SK-N-MC (cell line): ENCODE data around the gene DSCAM.

Experiments used
- EZH2 ChIP-seq: fragments of 200-600 bp; sonication (generic); IDR thresholded peaks from one replicate; pipeline ENCODE4 v1.6.1; 2017; ENCODE audit warnings: antibody characterized with exemption
- POLR2AphosphoS5 ChIP-seq: IDR thresholded peaks from 2 replicates; pipeline ENCODE4 v1.6.1; 2012; ENCODE audit warnings: mild to moderate bottlenecking, low read depth, low read length, borderline replicate concordance

DNA sequence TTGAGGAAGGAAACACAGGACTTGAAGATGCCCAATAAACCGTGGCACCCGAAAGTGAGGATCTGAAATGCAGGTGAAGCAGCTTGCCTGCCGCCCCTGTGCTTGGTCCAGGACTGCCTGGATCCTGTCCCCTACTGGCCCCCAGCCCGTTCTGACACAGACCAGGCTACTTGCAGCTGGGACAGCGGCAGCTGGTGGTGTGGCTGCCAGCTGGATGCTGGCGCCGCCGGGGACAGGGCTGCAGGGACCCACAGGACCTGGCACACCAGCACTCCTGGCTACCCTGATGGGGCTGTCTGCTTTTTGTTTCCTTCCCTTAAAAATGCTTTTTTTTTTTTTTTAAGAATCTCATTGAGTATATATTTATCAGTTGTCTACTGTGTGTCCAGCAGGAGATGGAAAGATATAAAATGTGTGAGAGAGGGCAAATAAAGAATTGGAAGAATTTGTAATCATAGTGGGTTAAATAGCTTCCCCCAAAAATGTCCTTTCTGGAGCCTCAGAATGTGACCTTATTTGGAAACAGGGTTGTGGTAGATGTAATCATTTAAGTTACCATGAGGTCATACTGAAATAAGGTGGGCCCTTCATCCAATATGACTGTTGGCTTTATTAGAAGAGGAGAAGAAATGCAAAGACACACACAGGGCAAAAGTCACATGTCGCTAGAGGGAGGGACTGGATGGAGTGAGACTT lies 165.6 kb downstream of the DSCAM start:
- TF ChIP-seq POLR2AphosphoS5 = no peak
- no peak for TF ChIP-seq EZH2
